ENCODE results near the gene TJAP1. TPM values are rescaled to one million over a fixed set of nuclear protein-coding genes. Genes with fewer than 3 reads are reported as not detected.

The TJAP1 gene
- polyA plus RNA-seq, 1 donor from 2014 or later = 11.4 TPM

DNA sequence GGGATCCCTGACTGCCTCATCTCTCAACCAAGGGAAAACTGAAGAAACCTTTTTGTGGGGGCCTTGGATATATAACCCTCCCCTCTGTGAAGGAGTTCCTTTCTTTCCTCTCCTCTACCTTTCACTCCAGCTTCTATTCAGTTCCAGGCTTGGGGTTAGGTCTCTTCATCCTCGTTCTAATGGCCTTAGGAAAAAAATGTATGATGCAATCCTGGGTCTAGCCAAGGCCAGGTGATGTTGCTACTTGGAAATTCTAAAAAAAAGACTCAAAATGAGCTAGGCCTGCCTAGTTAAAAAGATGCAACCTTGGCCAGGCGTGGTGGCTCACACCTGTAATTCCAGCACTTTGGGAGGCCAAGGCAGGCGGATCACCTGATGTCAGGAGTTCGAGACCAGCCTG is 42.4 kb upstream of the TJAP1 start:
- no peak overlapping the region for H3K4me2 ChIP-seq (ENCODE audit: low read length)
- no peaks in the 10 kb centered on the region for H3K79me2 ChIP-seq (replicated peaks; ENCODE audit: insufficient read depth, low read length)
- no peaks in the 10 kb centered on the region for H3K9me2 ChIP-seq (ENCODE audit: insufficient read depth, low read length)
- no peak overlapping the region for H3K27ac ChIP-seq (ENCODE audit: low read length)
- no peaks in the 10 kb centered on the region for H3F3A ChIP-seq (ENCODE audit: insufficient read depth, low read length, poor library complexity, severe bottlenecking)
- H3K27me3 ChIP-seq (ENCODE audit: insufficient read depth, low read depth, low read length) = no peaks in the 10 kb centered on the region
- H2AFZ ChIP-seq (ENCODE audit: low read depth, low read length) = no peak overlapping the region
- TF ChIP-seq EP300 (conservative IDR thresholded peaks at IDR 0.05; ENCODE audit: poor library complexity, severe bottlenecking) (no peak), RAD21 (conservative IDR thresholded peaks at IDR 0.05) (no peak), MXI1 (conservative IDR thresholded peaks at IDR 0.05; ENCODE audit: poor library complexity, severe bottlenecking) (no peak), REST (IDR thresholded peaks at IDR 0.05; ENCODE audit: borderline replicate concordance) (no peak), EZH2 (IDR thresholded peaks at IDR 0.05; ENCODE audit: borderline replicate concordance, insufficient read depth, low read length, poor library complexity, severe bottlenecking) (no peak), POLR2AphosphoS5 (IDR thresholded peaks at IDR 0.05) (no peak), TAF1 (IDR thresholded peaks at IDR 0.05; ENCODE audit: low read depth) (no peak), SMC3 (conservative IDR thresholded peaks at IDR 0.05; ENCODE audit: poor library complexity) (no peak)
- TF ChIP-seq, protein P1, sequence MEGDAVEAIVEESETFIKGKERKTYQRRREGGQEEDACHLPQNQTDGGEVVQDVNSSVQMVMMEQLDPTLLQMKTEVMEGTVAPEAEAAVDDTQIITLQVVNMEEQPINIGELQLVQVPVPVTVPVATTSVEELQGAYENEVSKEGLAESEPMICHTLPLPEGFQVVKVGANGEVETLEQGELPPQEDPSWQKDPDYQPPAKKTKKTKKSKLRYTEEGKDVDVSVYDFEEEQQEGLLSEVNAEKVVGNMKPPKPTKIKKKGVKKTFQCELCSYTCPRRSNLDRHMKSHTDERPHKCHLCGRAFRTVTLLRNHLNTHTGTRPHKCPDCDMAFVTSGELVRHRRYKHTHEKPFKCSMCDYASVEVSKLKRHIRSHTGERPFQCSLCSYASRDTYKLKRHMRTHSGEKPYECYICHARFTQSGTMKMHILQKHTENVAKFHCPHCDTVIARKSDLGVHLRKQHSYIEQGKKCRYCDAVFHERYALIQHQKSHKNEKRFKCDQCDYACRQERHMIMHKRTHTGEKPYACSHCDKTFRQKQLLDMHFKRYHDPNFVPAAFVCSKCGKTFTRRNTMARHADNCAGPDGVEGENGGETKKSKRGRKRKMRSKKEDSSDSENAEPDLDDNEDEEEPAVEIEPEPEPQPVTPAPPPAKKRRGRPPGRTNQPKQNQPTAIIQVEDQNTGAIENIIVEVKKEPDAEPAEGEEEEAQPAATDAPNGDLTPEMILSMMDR (IDR thresholded peaks at IDR 0.05; ENCODE audit: poor library complexity, severe bottlenecking) = no peak
- H3K9ac ChIP-seq (ENCODE audit: low read length) = no peak overlapping the region
- no peak overlapping the region for H3K4me3 ChIP-seq (ENCODE audit: low read length)
- H3K9me3 ChIP-seq (ENCODE audit: low read length) = no peaks in the 10 kb centered on the region
- H4K20me1 ChIP-seq (ENCODE audit: insufficient read depth) = no peaks in the 10 kb centered on the region
- H3K36me3 ChIP-seq (ENCODE audit: insufficient read depth, low read length) = no peaks in the 10 kb centered on the region

- Histone ChIP-seq H3K9ac (ENCODE audit: low read length) (no peak overlapping the region), H3K79me2 (replicated peaks; ENCODE audit: insufficient read depth, low read length) (no peaks in the 10 kb centered on the region), H3F3A (ENCODE audit: insufficient read depth, low read length, poor library complexity, severe bottlenecking) (no peaks in the 10 kb centered on the region), H3K9me3 (ENCODE audit: low read length) (no peaks in the 10 kb centered on the region), H3K4me2 (ENCODE audit: low read length) (no peak overlapping the region), H2AFZ (ENCODE audit: low read depth, low read length) (no peak overlapping the region), H3K9me2 (ENCODE audit: insufficient read depth, low read length) (no peaks in the 10 kb centered on the region), H3K27me3 (ENCODE audit: insufficient read depth, low read depth, low read length) (no peaks in the 10 kb centered on the region), H3K27ac (ENCODE audit: low read length) (no peak overlapping the region), H4K20me1 (ENCODE audit: insufficient read depth) (no peaks in the 10 kb centered on the region), H3K4me3 (ENCODE audit: low read length) (no peak overlapping the region), H3K36me3 (ENCODE audit: insufficient read depth, low read length) (no peaks in the 10 kb centered on the region)
- TF ChIP-seq MXI1 (conservative IDR thresholded peaks at IDR 0.05; ENCODE audit: poor library complexity, severe bottlenecking) = no peak
- TF ChIP-seq SMC3 (conservative IDR thresholded peaks at IDR 0.05; ENCODE audit: poor library complexity) = no peak
- TF ChIP-seq, protein P1 (IDR thresholded peaks at IDR 0.05; ENCODE audit: poor library complexity, severe bottlenecking) = no peak
- no peak for TF ChIP-seq EP300 (conservative IDR thresholded peaks at IDR 0.05; ENCODE audit: poor library complexity, severe bottlenecking)
- no peak for TF ChIP-seq RAD21 (conservative IDR thresholded peaks at IDR 0.05)
- no peak for TF ChIP-seq TAF1 (IDR thresholded peaks at IDR 0.05; ENCODE audit: low read depth)
- no peak for TF ChIP-seq EZH2 (IDR thresholded peaks at IDR 0.05; ENCODE audit: borderline replicate concordance, insufficient read depth, low read length, poor library complexity, severe bottlenecking)
- TF ChIP-seq REST (IDR thresholded peaks at IDR 0.05; ENCODE audit: borderline replicate concordance) = no peak
- TF ChIP-seq POLR2AphosphoS5 (IDR thresholded peaks at IDR 0.05) = no peak
Observed at GRCh38 chr6:43435682-43436437, 41.5 kb upstream of the TJAP1 start.
